SK-N-SH (cell line): ENCODE measurements around the gene CDKAL1. TPM values are rescaled to one million over a fixed set of nuclear protein-coding genes. Genes with fewer than 3 reads are reported as not detected.

Experiments
- CTCF ChIA-PET: fragments of 300-600, 350-600 bp; formaldehyde crosslinking; extraction: SDS; loops from one replicate; lab custom pipeline; 2021; lab: Yijun Ruan, JAX
- POLR2A ChIA-PET: fragments of 350-600 bp; sonication (Branson Sonifier 250); formaldehyde crosslinking; extraction: SDS; loops from one replicate; lab custom pipeline; 2020; ENCODE audit warnings: antibody characterized with exemption, inconsistent platforms; lab: Yijun Ruan, JAX
- DNase-seq: peaks from one replicate; pipeline ENCODE4 v3.0.0; 2012
- H2AFZ ChIP-seq: fragments of 200-600 bp; sonication (generic); 2 replicates; pipeline ENCODE4 v1.8.1; 2016; ENCODE audit warnings: antibody characterized with exemption, mild to moderate bottlenecking, low read depth
- H3F3A ChIP-seq: fragments of 200-600 bp; sonication (generic); replicated peaks from 2 replicates; pipeline ENCODE3; 2016; ENCODE audit warnings: antibody characterized with exemption, mild to moderate bottlenecking; ENCODE audit not compliant: insufficient read depth
- H3K27ac ChIP-seq, 2 experiments: fragments of 200-500 bp in 1 of 2; fragments of 200-600 bp in 1 of 2; sonication (Bioruptor generic) in 1 of 2; sonication (generic), shearing (Covaris generic) in 1 of 2; 2 replicates each; pipeline versions ENCODE4 v1.5.1 to v1.6.1; 2014 to 2016; ENCODE audit warnings: low read depth in 2 of 2, inconsistent platforms in 1 of 2, low read length in 1 of 2, mild to moderate bottlenecking in 1 of 2, mixed read lengths in 1 of 2
- H3K27me3 ChIP-seq: fragments of 200-600 bp; sonication (generic), shearing (Covaris generic); 2 replicates; pipeline ENCODE4 v1.6.1; 2016; ENCODE audit warnings: mixed run types; ENCODE audit not compliant: insufficient read depth
- H3K36me3 ChIP-seq, 2 experiments: fragments of 200-500 bp in 1 of 2; fragments of 200-600 bp in 1 of 2; sonication (Bioruptor generic) in 1 of 2; sonication (generic) in 1 of 2; replicated peaks in 1 of 2; 2 replicates each; pipeline versions ENCODE3 to v1.5.1; 2014 to 2016; ENCODE audit warnings: low read length in 1 of 2, mild to moderate bottlenecking in 1 of 2; ENCODE audit not compliant: insufficient read depth in 2 of 2, control insufficient read depth in 1 of 2
- H3K4me1 ChIP-seq, 2 experiments: fragments of 200-500 bp in 1 of 2; fragments of 200-600 bp in 1 of 2; sonication (Bioruptor generic) in 1 of 2; sonication (generic), shearing (Covaris generic) in 1 of 2; 2 replicates each; pipeline versions ENCODE4 v1.5.1 to v1.6.1; 2014 to 2016; ENCODE audit warnings: low read depth in 1 of 2, low read length in 1 of 2, mixed run types in 1 of 2; ENCODE audit not compliant: insufficient read depth in 2 of 2, control insufficient read depth in 1 of 2
- H3K4me2 ChIP-seq: fragments of 200-600 bp; sonication (generic), shearing (Covaris generic); 2 replicates; pipeline ENCODE4 v1.6.1; 2017; ENCODE audit warnings: mixed run types
- H3K4me3 ChIP-seq, 2 experiments: fragments of 200-500 bp in 1 of 2; fragments of 200-600 bp in 1 of 2; sonication (Bioruptor generic) in 1 of 2; sonication (generic), shearing (Covaris generic) in 1 of 2; 2 replicates each; pipeline versions ENCODE4 v1.5.1 to v1.8.1; 2014 to 2016; ENCODE audit warnings: low read depth in 2 of 2, inconsistent platforms in 1 of 2, low read length in 1 of 2, mild to moderate bottlenecking in 1 of 2, mixed read lengths in 1 of 2, moderate library complexity in 1 of 2
- H3K79me2 ChIP-seq: fragments of 200-600 bp; sonication (generic); 2 replicates; pipeline ENCODE4 v1.8.1; 2017; ENCODE audit warnings: mild to moderate bottlenecking; ENCODE audit not compliant: insufficient read depth
- H3K9ac ChIP-seq: fragments of 200-600 bp; sonication (generic); 2 replicates; pipeline ENCODE4 v1.6.1; 2017; ENCODE audit warnings: mixed run types
- H3K9me2 ChIP-seq: fragments of 200-600 bp; sonication (generic); 2 replicates; pipeline ENCODE4 v1.6.1; 2017; ENCODE audit warnings: mixed run types
- H3K9me3 ChIP-seq: fragments of 200-600 bp; sonication (generic); 2 replicates; pipeline ENCODE4 v1.6.1; 2017; ENCODE audit warnings: mixed run types, mild to moderate bottlenecking, moderate library complexity
- H4K20me1 ChIP-seq: fragments of 200-600 bp; sonication (generic); 2 replicates; pipeline ENCODE4 v1.6.1; 2017; ENCODE audit warnings: mild to moderate bottlenecking, mixed run types; ENCODE audit not compliant: insufficient read depth
- CHD2 ChIP-seq: fragments of 150-350 bp; IDR thresholded peaks from 2 replicates; pipeline ENCODE4 v1.6.1; 2018; ENCODE audit warnings: low read length; ENCODE audit not compliant: partially characterized antibody
- ELF1 ChIP-seq: IDR thresholded peaks from 2 replicates; pipeline ENCODE4 v1.4.0; 2012
- EP300 ChIP-seq, 2 experiments: IDR thresholded peaks; 2 replicates each; pipeline versions ENCODE4 v1.4.0 to v1.6.1; 2012; ENCODE audit warnings: borderline replicate concordance in 1 of 2, low read depth in 1 of 2, low read length in 1 of 2
- FOXM1 ChIP-seq: IDR thresholded peaks from 2 replicates; pipeline ENCODE4 v1.4.0; 2012; ENCODE audit warnings: low read depth, mild to moderate bottlenecking
- GABPA ChIP-seq: IDR thresholded peaks from 2 replicates; pipeline ENCODE4 v1.4.0; 2012; ENCODE audit warnings: low read depth, mild to moderate bottlenecking
- GATA2 ChIP-seq: sonication (generic); formaldehyde crosslinking; IDR thresholded peaks from 2 replicates; pipeline ENCODE4 v1.5.0; 2020; ENCODE audit warnings: mild to moderate bottlenecking, missing genetic modification reagents
- IRF3 ChIP-seq: fragments of 150-350 bp; IDR thresholded peaks from 2 replicates; pipeline ENCODE4 v1.6.1; 2016; ENCODE audit warnings: mild to moderate bottlenecking, low read depth, low read length
- JUND ChIP-seq: IDR thresholded peaks from 2 replicates; pipeline ENCODE4 v1.4.0; 2012
- MAX ChIP-seq: IDR thresholded peaks from 2 replicates; pipeline ENCODE4 v1.4.0; 2012; ENCODE audit warnings: low read depth
- MEF2A ChIP-seq: IDR thresholded peaks from 2 replicates; pipeline ENCODE4 v1.4.0; 2012; ENCODE audit warnings: low read depth, borderline replicate concordance
- NFIC ChIP-seq: IDR thresholded peaks from 2 replicates; pipeline ENCODE4 v1.4.0; 2012; ENCODE audit warnings: borderline replicate concordance
- NRF1 ChIP-seq: IDR thresholded peaks from 2 replicates; pipeline ENCODE4 v1.6.1; 2012; ENCODE audit warnings: low read depth, mild to moderate bottlenecking, low read length
- PBX3 ChIP-seq: IDR thresholded peaks from 2 replicates; pipeline ENCODE4; 2012
- RAD21 ChIP-seq: IDR thresholded peaks from 2 replicates; pipeline ENCODE4 v1.6.1; 2012; ENCODE audit warnings: mild to moderate bottlenecking, low read length
- RCOR1 ChIP-seq: fragments of 150-350 bp; IDR thresholded peaks from 2 replicates; pipeline ENCODE4 v1.6.1; 2017; ENCODE audit warnings: antibody characterized with exemption, low read length
- RXRA ChIP-seq: IDR thresholded peaks from 2 replicates; pipeline ENCODE4 v1.4.0; 2012; ENCODE audit warnings: low read depth, mild to moderate bottlenecking, borderline replicate concordance
- SIN3A ChIP-seq: IDR thresholded peaks from 2 replicates; pipeline ENCODE4 v1.6.1; 2012; ENCODE audit warnings: low read depth, mild to moderate bottlenecking, low read length, moderate library complexity, borderline replicate concordance
- SMC3 ChIP-seq: IDR thresholded peaks from 2 replicates; pipeline ENCODE4 v1.6.1; 2012; ENCODE audit warnings: low read depth, low read length, improper control_type of control experiment
- TAF1 ChIP-seq: IDR thresholded peaks from 2 replicates; pipeline ENCODE4 v1.6.1; 2012; ENCODE audit warnings: low read depth, mild to moderate bottlenecking, low read length, moderate library complexity, borderline replicate concordance
- TEAD4 ChIP-seq: IDR thresholded peaks from 2 replicates; pipeline ENCODE4 v1.4.0; 2012; ENCODE audit warnings: mild to moderate bottlenecking, borderline replicate concordance; ENCODE audit not compliant: insufficient read depth
- USF1 ChIP-seq: IDR thresholded peaks from 2 replicates; pipeline ENCODE4 v1.4.0; 2012; ENCODE audit warnings: low read depth, borderline replicate concordance
- YY1 ChIP-seq: IDR thresholded peaks from 2 replicates; pipeline ENCODE4 v1.4.0; 2012; ENCODE audit warnings: low read depth, mild to moderate bottlenecking
- ZBTB33 ChIP-seq: IDR thresholded peaks from 2 replicates; pipeline ENCODE4 v1.4.0; 2012; ENCODE audit warnings: low read depth, borderline replicate concordance
- WGBS: methylation state at CpG from one replicate; pipeline ENCODE4 v1.1.6; 2017; ENCODE audit warnings: low lambda C conversion rate; 5-methylcytosine and 5-hydroxymethylcytosine counted together
- polyA plus RNA-seq, 3 experiments: library from polyadenylated mRNA; depleted of rRNA; stranded (reverse); fragments of >200 nt; gene quantifications; 2 replicates each; pipeline ENCODE4 v1.2.3, GENCODE V29; 2012

Gene CDKAL1
- polyA plus RNA-seq, 1 of the 3 experiments (the other 2 are of a cell fraction) = 2.6 TPM

GRCh38 chr6:20605581-20605980, 71.3 kb downstream of the CDKAL1 start:
- Histone ChIP-seq H3K4me1 (peaks cover 0 to 5% of the 10 kb centered on the region in 2 experiments; a peak in 1 of 4 replicates), H3K9ac (no peak overlapping the region), H3K79me2 (no peaks in the 10 kb centered on the region; the same call in 1 of the 2 replicates), H2AFZ (no peak overlapping the region)
- no peak for TF ChIP-seq IRF3
- TF ChIP-seq MEF2A = no peak
- no peak for TF ChIP-seq RXRA
- TF ChIP-seq RCOR1 = no peak
- TF ChIP-seq GATA2 (CRISPR knock-in tag) = no peak
- no peak for TF ChIP-seq TAF1
- TF ChIP-seq TEAD4 = no peak
- no peak for TF ChIP-seq FOXM1
- no peak for TF ChIP-seq EP300 (IDR thresholded peaks at IDR 0.05; ENCODE audit: borderline replicate concordance in 1 of 2, low read depth in 1 of 2, low read length in 1 of 2)
- TF ChIP-seq RAD21 = no peak
- TF ChIP-seq YY1 = no peak
- TF ChIP-seq, all 33 proteins: peak for 0
- 94% methylated on average over 3 of the region's 3 CpGs for WGBS
- Histone ChIP-seq H3K9me2 (no peaks in the 10 kb centered on the region), H4K20me1 (no peaks in the 10 kb centered on the region), H3K4me2 (no peak overlapping the region), H3K27ac (no peak overlapping the region), H3K36me3 (no peaks in the 10 kb centered on the region), H3F3A (peaks cover under 1% of the 10 kb centered on the region), H3K9me3 (no peaks in the 10 kb centered on the region), H3K27me3 (no peaks in the 10 kb centered on the region), H3K4me3 (no peak overlapping the region)
- POLR2A ChIA-PET = no interaction called here
- CTCF ChIA-PET = interaction anchor here (0.7 kb wide), 2 partner anchors 10 to 11 kb away, joined by 3 read pairs; no protein-coding TSS in a partner anchor
- no peak for DNase-seq

GRCh38 chr6:20606831-20607230, 72.6 kb downstream of the CDKAL1 start:
- H3K4me3 ChIP-seq = no peak overlapping the region
- 100% methylated on average over 1 of the region's 1 CpG for WGBS
- H3K4me2 ChIP-seq = no peak overlapping the region
- H3K36me3 ChIP-seq = no peaks in the 10 kb centered on the region
- H3K4me1 ChIP-seq = no peaks in the 10 kb centered on the region
- H3K79me2 ChIP-seq = no peaks in the 10 kb centered on the region
- no peak overlapping the region for H2AFZ ChIP-seq
- H3K9ac ChIP-seq = no peak overlapping the region
- CTCF ChIA-PET = interaction anchor here (0.5 kb wide), 1 partner anchor 776 kb away, joined by 3 read pairs; no protein-coding TSS in a partner anchor
- H3K27ac ChIP-seq = no peak overlapping the region
- H3K27me3 ChIP-seq = no peaks in the 10 kb centered on the region
- no peaks in the 10 kb centered on the region for H4K20me1 ChIP-seq
- H3F3A ChIP-seq = peaks cover 4% of the 10 kb centered on the region
- no peaks in the 10 kb centered on the region for H3K9me2 ChIP-seq
- POLR2A ChIA-PET = no interaction called here
- no peak for DNase-seq
- no peaks in the 10 kb centered on the region for H3K9me3 ChIP-seq
- TF ChIP-seq TAF1 = no peak
- TF ChIP-seq NFIC = no peak
- no peak for TF ChIP-seq TEAD4
- TF ChIP-seq GABPA = no peak
- no peak for TF ChIP-seq ZBTB33
- TF ChIP-seq USF1 = no peak
- no peak for TF ChIP-seq CHD2
- TF ChIP-seq PBX3 = no peak
- TF ChIP-seq JUND = no peak
- TF ChIP-seq ELF1 = no peak
- no peak for TF ChIP-seq SMC3
- no peak for TF ChIP-seq FOXM1
- no peak for TF ChIP-seq RXRA
- TF ChIP-seq MEF2A = no peak
- no peak for TF ChIP-seq MAX
- no peak for TF ChIP-seq NRF1
- TF ChIP-seq SIN3A = no peak
- no peak for TF ChIP-seq IRF3
